Sciatic nerve (tissue), 2 donors: Measurements from ENCODE around the gene ZCCHC17. TPM values are rescaled to one million over a fixed set of nuclear protein-coding genes. Genes with fewer than 3 reads are reported as not detected.

Experiments used
- ATAC-seq: fragments of 200-7000 bp; cut with Tn5 transposase; one replicate; pipeline ENCODE4 v1.9.1; 2020; ENCODE audit warnings: mild to moderate bottlenecking, moderate library complexity
- DNase-seq: peaks from one replicate; pipeline ENCODE4 v3.0.0-alpha.2; 2020; ENCODE audit warnings: low spot score
- intact Hi-C: fragments of 100-400 bp; cut with DNase I; formaldehyde crosslinking; loops from one replicate; pipeline ENCODE4 v1.14.2; 2022
- total RNA-seq: library from RNA; stranded (reverse); fragmentation: NEBNext Ultra II Directional; extraction: Animal tissue kit (Norgen Biotek cat#: 25700); gene quantifications from one replicate; pipeline ENCODE4 v1.2.1, GENCODE V29; 2021
- donor health status: DM: no; HTN: no; CAD: no.
- donor health status: DM: no; HTN: no; CAD: no.

ZCCHC17 gene
- total RNA-seq, 1 donor from 2014 or later, result 27.1 TPM

DNA sequence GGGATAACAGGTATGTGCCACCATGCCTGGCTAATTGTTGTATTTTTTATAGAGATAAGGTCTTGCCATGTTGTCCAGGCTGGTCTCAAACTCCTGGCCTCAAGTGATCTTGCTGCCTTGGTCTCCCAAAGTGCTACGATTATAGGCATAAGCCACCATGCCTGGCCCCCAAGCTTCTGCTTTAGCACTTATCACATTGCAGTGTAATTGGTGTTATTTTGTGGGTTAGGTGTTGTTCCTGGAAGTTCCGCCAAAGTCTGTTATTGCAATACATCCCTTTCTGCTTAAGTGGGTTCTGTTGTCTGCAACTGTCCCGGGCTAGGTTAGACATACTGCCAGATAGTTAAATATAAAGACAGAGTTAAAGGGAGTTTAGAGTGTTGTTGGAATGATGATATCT lies 3.4 kb downstream of the ZCCHC17 start:
- no peak for DNase-seq
- intact Hi-C loops, result no loop called here
- no peak for ATAC-seq

DNA sequence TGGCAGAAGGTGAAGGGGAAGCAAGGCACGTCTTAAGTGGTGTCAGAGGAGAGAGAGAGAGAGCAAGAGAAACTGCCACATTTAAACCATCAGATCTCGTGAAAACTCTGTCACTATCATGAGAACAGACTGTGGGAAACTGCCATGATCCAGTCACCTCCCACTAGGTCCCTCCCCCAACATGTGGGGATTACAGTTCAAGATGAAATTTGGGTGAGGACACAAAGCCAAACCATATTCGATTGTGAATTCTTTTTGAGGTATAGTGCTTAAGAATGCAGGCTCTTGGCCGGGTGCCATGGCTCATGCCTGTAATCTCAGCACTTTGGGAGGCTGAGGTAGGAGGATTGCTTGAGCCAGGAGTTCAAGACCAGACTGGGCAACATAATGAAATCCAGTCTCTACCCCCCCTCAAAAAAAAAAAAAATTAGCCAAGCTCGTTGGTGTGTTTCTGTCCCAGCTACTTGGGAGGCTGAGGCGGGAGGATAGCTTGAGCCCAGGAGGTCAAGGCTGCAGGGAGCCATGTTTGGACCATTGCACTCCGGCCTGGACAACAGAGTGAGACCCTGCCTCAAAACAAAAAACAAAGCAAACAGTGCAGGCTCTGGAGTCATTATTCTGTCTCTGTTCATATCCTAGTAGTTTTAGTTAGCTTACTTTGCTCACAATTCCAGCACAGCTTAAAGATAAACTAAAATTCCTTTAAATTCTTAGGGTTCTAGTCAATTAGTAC lies 6.0 kb downstream of the ZCCHC17 start:
- intact Hi-C loops, result no loop called here
- ATAC-seq (no peak), DNase-seq (no peak)

DNA sequence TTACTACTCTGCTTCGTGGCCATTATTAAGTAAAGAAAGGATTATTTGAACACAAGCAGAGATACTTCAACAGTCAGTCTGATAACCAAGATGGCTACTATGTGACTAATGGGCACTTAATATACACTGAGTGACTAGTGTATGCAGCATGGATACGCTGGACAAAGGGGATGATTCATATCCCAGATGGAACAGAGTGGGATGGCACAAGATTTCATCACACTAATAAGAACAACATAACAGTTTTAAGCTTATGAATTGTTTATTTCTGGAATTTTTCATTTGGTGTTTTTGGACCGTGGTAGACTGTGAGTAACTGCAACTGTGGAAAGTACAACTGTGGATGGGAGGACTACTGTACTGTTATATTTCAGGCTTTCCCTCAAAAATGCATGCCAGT lies 9.4 kb downstream of the ZCCHC17 start:
- DNase-seq (no peak), ATAC-seq (no peak)
- intact Hi-C loops, result no loop called here

DNA sequence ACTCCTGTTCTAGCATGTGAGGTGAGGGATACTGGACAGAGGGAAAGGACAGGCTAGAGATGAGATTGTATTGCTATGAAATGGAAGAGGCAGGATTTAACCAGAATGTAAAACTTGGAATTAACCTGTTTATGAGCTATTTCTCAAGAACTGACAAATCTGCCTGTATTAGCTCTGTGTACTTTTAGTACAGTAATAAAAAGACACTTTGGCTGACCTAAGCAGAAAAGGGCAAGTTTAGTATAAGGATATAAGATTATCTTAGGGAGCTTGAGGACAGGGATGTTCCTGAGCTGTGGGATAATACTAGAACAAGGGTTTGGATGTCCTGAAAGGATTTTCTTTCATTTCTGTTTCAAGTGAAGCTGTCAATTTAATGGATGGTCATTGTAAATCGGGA lies 11.2 kb downstream of the ZCCHC17 start:
- DNase-seq (no peak), ATAC-seq (no peak)
- intact Hi-C loops, result no loop called here

DNA sequence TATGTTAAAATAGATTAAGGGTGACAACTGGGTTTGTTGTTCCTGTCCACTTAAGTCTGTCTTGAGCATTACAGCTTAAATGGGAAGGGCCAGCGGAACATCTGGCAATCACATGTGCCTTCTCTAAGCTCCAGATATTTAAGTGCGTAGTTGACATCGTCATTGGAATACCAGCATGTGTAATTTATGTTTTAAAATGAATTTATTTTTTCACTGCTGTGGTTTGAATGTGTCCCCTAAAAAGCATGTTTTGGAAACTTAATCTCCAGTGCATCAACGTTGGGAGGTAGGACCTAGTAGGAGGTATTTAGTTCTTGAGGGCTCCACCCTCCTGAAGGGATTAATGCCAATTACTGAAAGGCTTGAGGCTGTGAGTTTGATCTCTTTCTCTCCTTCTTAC lies 13.4 kb downstream of the ZCCHC17 start:
- no peak for ATAC-seq
- intact Hi-C loops, result no loop called here
- DNase-seq, result no peak

DNA sequence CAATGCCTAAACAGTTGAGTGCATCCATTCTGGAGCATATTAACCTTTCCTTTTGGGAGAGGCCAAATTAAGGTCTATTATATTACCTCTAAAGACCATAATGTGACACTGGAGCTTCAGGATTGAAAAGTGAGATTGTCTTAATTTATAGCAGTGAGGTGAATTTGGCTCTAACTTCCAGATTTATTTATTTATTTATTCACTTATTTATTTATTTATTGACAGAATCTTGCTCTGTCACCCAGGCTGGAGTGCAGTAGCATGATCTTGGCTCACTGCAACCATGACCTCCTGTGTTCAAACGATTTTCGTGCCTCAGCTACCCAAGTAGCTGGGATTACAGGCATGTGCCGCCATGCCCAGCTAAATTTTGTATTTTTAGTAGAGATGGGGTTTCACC lies 19.1 kb downstream of the ZCCHC17 start:
- ATAC-seq (no peak), DNase-seq (no peak)
- intact Hi-C loops, result no loop called here

DNA sequence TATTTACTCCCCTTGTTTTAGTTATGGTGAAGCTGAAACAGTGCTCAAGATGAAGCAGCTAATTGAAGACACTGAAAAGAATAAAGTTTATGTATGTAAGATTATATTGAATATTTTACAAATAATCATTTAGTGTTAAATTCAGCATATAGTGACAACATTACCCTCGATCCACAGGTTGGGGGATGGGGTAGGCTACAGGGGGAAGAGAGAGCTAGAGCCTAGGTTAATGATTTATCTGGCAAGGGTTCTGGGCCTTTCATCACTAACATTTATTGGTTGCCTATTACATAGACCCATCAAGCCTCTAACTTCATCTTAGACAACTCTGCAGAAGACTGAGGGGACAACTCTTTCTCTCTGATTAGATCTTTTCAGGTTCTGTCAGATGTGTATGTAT lies 21.3 kb downstream of the ZCCHC17 start:
- intact Hi-C loops, result no loop called here
- no peak for ATAC-seq
- no peak for DNase-seq

DNA sequence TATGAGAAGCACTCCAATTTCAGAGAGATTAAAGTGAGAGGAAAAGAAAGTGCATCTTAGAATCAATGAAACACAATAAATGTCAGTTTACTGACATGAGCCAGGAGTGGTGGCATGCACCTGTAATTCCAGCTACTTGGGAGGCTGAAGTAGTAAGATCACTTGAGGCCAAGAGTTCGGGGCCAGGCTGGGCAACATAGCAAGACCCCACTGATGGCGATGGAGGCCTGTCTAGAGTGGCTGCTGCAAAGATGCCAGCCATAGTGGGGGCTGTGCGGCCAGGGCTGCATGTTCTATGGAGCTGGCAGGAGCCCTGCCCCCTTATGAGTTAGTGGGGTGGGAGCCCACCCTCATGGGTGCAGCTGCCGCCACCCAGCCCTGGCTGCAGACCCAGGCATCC lies 27.3 kb downstream of the ZCCHC17 start:
- intact Hi-C loops, result no loop called here
- DNase-seq (no peak), ATAC-seq (no peak)

DNA sequence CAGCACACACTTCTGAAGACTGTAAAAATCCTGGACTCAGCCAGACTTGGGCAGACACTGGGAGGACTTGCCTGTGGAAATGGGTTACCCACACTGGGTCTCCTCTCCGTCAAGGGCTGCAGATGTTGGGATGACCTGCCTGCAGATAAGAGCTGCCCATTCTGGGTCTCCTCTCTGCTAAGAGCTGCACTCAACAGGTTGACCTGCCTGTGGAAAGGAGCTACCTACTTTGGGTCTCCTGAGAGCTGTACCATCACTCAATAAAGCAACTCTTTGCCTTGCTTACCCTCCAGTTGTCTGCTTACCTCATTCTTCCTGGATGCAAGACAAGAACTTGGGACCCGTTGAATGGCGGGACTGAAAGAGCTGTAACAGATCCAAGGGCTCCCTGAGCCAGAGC lies 28.2 kb downstream of the ZCCHC17 start:
- intact Hi-C loops, result no loop called here
- ATAC-seq, result no peak
- DNase-seq, result no peak

DNA sequence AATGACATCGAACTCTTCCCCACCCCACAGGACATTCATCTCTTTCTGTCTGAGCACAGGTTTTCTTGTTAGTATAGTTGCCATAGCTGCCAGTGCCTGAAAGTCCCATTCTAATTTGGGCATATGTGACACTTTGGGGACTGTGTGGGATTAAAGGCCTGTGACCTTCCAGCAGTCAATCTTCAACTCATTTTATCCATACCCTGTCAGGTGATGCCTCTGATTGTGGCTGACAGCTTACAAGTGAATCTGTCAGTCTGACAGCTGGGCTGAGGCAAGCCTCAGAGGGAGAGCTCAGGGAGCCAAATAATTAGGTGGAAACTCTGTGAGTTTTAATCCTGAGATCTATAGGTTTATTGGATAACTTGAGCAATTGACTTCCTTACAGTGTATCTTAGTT lies 29.6 kb downstream of the ZCCHC17 start:
- no peak for DNase-seq
- intact Hi-C loops, result no loop called here
- no peak for ATAC-seq

DNA sequence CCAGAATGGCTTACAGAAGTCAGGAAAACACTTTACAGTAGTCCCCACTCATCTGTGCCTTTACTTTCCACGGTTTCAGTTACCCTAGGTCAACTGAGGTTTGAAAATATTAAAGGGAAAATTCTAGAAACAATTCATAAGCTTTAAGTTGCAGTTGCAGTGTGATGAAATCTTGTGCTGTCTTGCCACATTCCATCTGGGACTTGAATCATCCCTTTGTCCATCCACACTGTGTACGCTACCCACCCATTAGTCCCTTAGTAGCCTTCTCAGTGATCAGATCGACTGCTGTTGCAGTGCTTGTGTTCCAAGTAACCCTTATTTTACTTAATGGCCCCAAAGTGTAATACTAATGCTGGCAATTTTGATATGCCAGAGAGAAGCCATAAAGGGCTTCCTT lies 30.5 kb downstream of the ZCCHC17 start:
- intact Hi-C loops, result no loop called here
- no peak for ATAC-seq
- no peak for DNase-seq

DNA sequence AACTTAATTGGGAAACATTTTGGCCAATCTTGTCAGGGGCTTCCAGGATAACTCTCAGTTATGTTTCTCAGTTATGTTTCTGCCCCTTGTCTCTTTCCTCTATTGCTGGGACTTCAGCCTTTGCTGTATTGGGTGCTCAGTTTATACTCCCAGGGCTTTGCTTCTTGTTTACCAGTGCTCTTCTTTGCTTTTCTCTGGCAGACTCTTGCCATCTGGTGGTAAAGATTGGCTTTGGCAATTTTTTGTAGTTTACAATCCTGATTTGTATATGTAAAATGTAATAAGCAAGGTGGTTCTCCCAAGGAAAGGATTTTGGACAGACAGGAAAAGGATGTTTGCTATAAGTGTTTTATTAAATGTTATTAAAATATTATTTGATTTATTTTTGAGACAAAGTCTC lies 38.2 kb downstream of the ZCCHC17 start:
- no peak for DNase-seq
- ATAC-seq, result no peak
- intact Hi-C loops, result loop anchor here (10.0 kb wide), 1 partner anchor 960 kb away; no protein-coding TSS in a partner anchor

DNA sequence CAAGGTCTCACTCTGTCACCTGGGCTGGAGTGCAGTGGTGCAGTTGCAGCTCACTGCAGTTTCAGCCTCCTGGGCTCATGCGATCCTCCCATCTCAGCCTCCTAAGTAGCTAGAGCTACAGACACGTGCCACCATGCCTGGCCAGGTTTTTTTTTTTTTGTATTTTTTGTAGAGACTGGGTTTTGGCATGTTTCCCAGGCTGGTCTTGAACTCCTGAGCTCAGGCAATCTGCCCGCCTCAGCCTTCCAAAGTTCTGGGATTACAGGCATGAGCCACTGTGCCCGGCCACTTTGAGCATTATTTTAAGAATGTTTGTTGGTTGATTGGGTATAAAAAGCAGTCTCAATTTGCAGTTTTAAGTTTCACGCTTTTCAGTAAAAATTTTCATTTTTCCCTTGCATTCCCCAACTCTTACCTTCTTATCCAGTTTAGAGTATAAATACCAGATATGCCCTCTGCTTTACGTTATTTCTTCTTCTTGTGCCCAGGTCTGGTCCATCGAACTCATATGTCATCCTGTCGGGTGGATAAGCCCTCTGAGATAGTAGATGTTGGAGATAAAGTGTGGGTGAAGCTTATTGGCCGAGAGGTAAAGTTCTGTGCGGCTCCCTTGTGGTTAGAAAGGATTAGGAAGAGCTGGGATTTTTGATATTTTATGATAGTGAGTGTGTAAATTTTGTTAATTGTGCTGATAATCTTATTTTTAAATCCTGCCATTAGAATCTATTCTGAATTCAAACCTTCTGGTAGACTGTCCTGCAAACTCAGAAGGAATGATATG lies 40.0 kb downstream of the ZCCHC17 start:
- intact Hi-C loops, result loop anchor here (10.0 kb wide), 1 partner anchor 962 kb away; no protein-coding TSS in a partner anchor
- DNase-seq (no peak), ATAC-seq (no peak)

DNA sequence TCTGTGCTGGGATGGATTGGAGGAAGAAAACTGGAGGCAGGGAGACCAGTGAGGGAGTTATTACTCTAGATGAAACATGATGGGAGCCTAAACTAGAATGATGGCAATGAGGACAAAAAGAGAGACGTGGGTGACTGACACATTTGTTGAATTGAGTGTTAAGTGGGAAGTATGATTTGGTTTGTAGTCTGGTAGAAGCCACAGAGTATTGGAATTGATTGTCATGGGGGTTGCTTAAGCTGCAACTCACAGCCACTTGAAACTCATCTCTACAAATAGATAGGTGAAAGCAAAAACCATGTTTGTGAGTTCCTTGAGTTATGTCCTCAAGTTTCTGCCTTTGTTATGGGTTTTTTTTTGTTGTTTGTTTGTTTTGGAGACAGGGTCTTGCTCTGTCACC lies 47.7 kb downstream of the ZCCHC17 start:
- intact Hi-C loops, result no loop called here
- ATAC-seq, result no peak
- no peak for DNase-seq

DNA sequence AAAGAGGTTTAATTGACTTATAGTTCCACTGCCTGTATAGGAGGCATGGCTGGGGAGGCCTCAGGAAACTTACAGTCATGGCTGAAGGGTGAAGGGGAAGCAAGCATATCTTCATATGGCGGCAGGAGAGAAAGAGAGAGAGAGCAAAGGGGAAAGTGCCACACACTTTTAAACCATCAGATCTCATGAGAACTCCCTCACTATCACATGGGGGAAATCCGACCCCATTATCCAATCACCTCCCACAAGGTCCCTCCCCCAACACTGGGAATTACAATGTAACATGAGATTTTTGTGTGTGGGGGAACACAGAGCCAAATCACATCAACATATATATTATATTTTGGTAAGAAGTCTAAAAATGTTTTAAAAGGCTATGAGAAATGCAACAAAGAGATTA lies 48.8 kb downstream of the ZCCHC17 start:
- intact Hi-C loops, result no loop called here
- no peak for ATAC-seq
- DNase-seq, result no peak

DNA sequence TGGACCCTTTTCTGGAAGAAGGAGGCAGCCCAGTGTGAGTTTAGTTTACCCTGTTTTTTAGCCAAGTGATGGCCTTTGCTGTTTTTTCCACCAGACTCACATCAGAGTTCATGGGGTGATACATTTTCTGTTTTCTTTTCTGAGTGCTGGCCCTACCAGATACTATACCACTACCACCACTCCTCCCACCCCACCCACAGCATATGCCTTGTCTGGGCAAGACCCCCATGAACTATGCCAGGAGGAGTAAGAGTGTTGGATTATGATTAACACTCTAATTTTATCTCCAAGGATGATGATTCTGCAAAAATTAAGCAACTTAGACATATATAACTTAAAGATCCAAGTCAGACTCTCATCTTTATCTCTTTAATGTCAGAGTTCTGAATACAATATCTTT lies 50.0 kb downstream of the ZCCHC17 start:
- DNase-seq (no peak), ATAC-seq (no peak)
- intact Hi-C loops, result no loop called here

DNA sequence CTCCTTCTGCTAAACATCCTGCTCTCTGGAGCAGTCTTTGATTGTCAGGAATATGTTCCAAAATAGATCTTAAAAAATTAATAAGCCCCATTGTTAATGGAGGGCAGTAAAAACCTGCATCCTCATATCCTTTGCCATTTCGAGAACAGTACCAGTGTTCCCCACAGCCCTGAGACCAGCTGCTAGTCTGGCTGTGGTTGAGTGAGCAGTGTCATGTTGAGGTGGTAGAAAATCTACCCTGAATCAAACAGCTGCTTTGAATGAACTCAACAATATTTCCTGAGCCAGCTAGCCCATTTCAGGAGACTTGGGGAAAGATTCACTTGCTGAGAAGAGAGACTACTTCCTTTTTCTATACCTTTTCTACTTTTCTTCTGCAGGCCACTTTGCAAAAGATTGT lies 51.6 kb downstream of the ZCCHC17 start:
- no peak for ATAC-seq
- DNase-seq, result no peak
- intact Hi-C loops, result no loop called here

DNA sequence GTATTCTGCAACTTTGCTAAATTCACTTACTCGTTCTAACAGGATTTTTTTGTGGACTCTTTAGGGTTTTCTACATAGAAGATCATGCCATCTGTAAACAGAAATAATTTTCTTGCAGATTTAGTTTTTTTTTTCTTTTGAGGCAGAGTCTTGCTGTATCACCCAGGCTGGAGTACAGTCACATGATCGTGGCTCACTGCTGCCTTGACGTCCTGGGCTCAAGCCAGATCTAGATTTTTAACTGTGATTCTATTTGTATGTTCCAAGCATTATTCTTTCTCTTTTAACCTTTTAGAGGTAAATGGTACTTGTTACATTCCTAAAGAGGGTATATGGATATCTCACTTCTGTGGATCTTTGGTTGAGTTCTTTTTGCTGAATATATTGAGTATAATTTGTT lies 57.5 kb downstream of the ZCCHC17 start:
- intact Hi-C loops, result loop anchor here (10.0 kb wide), 1 partner anchor 169 kb away; no protein-coding TSS in a partner anchor
- DNase-seq, result no peak
- ATAC-seq, result no peak

DNA sequence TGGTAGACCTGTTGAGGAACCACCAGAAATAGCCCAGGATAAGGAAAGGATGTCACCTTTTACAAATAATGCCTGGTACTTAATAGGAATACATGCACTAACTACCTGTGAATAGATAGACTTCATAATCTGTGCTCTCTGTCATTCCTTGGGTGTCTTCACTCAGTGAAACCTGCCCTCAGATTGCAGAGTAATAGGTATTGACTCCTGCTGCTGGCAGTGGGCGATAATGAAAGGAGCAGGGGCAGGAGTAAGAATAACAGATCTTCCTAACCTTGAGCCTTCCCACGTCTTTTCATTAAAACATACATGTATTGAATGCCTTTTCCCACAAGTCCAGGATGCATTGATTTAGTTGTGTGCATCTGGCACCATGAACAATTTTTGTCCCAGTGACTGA lies 59.6 kb downstream of the ZCCHC17 start:
- ATAC-seq (no peak), DNase-seq (no peak)
- intact Hi-C loops, result loop anchor here (10.0 kb wide), 1 partner anchor 172 kb away; no protein-coding TSS in a partner anchor

DNA sequence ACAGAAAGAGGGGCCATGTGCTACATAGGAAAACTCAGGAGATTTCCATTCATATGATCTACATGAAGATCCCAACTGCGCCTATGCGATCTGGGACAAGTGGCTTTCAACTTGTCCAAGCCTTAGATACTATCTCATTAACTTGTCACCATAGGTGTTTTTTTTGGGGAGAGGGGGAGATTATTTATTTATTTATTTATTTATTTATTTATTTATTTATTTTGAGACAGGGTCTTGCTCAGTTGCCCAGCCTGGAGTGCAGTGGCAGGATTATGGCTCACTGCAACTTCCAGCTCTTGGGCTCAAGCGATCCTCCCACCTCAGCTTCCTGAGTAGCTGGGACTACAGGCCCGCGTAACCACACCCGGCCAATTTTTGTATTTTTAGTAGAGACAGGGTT lies 64.8 kb downstream of the ZCCHC17 start:
- DNase-seq, result no peak
- intact Hi-C loops, result no loop called here
- ATAC-seq, result no peak

DNA sequence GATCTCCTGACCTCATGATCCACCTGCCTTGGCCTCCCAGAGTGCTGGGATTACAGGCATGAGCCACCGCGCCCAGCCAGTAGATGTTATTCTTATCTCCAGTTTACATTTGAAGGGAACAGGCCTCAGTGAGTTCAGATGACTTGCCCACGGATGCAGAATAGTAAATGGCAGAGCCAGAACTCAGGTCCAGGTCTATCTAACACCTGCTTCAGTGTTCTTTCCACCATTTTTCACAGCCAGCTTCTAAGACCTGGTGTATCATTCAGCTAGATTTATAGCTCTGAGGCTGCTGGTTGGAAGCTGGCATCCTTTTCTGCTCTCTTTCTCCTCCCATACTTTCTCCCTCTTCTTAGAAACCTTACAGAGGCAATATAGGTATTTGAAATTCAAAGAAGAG lies 65.2 kb downstream of the ZCCHC17 start:
- ATAC-seq (no peak), DNase-seq (no peak)
- intact Hi-C loops, result no loop called here
